ENCODE results near the gene UTF1.

The UTF1 gene

DNA sequence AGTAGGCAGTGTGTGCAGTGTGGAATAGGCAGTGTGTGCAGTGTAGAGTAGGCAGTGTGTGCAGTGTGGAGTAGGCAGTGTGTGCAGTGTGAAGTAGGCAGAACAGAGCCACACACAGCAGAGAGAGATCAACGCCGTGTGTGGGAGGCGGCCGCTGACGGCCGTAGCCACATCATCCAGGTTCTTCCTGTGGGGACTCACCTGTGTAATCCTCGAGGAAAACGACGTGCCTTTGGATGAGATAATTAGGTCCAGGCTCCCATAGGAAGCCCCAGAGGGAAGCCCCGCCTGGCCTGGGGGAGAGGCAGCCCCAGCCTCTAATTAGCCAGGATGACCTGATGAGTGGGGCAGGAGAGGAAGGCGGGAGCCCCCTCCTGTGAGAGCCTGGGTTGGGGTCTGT is 44.6 kb upstream of the UTF1 start:
- TF ChIP-seq, protein P1, sequence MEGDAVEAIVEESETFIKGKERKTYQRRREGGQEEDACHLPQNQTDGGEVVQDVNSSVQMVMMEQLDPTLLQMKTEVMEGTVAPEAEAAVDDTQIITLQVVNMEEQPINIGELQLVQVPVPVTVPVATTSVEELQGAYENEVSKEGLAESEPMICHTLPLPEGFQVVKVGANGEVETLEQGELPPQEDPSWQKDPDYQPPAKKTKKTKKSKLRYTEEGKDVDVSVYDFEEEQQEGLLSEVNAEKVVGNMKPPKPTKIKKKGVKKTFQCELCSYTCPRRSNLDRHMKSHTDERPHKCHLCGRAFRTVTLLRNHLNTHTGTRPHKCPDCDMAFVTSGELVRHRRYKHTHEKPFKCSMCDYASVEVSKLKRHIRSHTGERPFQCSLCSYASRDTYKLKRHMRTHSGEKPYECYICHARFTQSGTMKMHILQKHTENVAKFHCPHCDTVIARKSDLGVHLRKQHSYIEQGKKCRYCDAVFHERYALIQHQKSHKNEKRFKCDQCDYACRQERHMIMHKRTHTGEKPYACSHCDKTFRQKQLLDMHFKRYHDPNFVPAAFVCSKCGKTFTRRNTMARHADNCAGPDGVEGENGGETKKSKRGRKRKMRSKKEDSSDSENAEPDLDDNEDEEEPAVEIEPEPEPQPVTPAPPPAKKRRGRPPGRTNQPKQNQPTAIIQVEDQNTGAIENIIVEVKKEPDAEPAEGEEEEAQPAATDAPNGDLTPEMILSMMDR (IDR thresholded peaks at IDR 0.05) = no peak

DNA sequence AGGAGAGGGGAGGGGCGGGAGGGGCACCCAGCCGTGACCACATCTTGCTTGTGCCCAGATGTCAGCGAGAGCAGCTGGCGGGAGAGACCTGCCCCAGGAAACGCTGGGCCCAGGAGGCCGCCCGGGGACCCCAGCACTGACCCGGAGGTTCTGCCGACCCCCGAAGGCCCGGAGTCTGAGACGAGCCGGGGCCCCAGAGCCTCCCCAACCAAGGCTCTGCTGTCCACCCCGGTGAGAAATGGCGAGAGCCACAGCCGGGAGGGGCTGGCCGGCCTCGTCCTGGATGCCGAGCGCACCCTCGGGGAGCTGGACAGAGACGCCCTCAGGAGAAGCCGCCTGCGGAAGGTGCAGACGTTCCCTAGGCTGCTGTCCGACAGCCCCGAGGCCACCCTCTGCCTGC is 44.1 kb upstream of the UTF1 start:
- TF ChIP-seq, protein P1 (IDR thresholded peaks at IDR 0.05) = no peak

DNA sequence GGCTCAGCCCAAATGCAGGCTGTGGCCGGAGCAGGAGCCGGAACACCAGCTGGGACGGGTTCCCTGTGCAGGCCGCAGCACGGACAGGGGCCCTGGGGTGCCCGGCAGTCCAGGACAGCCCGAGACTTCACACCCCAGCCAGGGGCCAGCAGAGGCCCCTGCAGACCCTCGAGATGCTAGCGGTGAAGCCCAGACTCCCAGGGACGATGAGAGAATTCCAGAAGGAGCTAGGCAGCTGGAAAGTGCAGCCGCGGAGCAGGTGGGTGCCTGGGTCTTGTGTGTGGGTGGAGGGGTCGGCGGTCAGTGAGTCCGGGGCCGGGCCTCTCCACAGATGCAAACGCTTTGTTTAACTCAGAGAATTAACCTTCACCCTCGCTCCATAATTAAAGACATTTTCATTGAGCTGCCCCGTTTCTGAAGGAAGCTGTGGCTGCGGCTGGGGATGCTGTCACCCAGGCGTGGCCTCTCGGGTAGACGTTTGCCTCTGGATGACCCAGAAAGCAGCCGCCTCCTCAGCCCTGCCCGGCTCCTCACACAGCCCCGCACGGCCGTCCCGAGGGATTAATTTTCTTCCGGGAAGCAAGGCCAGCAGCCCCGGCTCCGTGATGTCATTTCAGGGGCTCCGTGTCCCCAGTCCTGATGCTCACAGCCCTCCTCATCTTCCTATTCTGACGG is 43.5 kb upstream of the UTF1 start:
- TF ChIP-seq, protein P1 (IDR thresholded peaks at IDR 0.05) = no peak

DNA sequence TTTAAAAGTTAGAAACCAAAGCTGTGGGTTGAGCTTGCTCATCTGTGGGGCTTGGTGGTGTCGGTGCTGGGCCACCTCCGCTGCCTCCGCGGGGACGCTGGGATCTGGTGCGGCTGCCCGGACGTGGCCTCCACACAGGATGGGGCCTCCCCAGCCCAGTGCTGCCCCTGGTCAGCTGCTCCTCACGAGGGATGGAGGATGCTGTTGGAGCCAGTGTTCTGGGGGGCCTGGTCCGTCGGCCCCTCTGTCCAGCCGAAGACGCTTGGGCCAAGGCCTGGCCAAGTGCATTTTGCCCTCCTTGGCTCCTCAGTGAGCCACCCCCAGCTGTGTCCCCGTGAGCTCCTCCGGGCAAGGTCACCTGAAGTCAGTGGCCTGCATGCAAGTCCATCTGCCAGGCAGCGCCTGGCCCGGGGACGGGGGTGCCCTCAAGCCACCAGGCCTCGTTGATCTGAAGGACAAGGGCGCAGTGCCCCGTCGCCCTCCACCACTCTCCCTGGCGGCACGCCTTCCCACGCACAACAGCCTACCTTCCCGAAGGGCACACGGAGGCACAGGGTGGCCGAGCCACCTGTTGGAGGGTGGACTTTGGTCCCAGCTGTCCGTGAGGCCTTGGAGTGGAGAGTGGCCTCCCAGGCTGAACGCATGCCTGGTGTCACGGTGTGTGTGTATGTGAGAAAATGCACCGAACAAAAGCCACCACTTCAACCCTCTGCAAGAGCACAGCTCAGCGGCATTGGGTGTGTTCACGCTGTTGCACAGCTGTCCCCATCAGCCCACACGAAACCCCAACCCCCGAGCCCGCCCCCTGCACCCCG is 42.7 kb upstream of the UTF1 start:
- TF ChIP-seq, protein P1 (IDR thresholded peaks at IDR 0.05) = no peak

DNA sequence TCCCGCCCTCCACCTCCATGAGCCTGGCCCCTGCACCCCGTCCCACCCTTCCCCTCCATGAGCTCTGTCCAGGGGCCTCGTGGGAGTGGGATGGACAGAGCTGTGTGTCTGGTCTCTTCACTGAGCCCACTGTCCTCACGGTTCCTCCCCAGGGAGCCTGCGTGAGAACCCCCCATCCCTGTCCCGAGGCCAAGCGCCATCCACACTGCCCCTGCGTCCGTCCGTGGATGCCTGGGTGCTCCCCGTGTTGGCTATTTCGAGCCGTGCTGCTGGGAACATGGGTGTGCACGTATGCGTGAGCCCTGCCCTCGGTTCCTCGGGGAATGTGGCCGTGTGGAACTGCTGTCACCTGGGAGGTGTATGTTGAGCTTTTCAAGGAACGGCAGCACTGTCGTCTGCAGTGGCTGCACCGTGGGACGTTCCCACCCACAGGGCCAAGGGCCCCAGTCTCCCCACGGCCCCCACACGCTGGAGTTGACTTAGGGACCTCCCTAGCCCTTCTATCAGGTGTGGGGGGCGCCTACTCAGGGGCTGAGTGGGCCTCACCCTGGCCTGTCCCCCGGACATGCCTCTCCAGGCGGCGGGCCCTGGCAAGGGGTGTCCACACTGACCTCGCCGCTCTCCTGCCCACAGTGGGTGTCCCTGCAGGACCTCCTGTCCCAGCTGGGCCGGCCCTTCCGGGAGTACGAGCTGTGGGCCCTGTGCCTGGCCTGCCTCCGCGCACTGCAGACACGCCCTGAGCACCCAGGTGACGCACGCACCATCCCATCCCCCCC is 41.9 kb upstream of the UTF1 start:
- TF ChIP-seq, protein P1 (IDR thresholded peaks at IDR 0.05) = no peak

DNA sequence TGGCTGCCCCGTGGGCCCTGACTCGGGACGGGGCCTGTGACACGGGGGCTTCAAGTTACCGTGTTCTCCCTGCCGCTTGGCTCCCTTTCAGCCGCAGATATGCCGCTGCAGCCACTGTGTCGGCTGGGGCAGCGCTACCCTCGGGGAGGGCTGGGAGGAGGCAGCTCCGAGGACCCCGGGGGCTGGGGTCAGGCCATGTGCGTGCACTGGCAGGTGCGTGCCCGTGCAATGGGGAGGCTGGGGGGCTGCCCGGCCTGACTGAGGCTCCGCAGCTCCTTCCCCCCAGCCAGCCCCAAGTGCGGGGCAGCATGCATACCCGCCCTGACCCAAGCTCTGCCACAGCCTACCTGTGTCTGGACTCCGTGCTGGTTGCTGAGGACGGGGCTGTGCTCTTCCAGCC is 40.8 kb upstream of the UTF1 start:
- TF ChIP-seq, protein P1 (IDR thresholded peaks at IDR 0.05) = no peak

DNA sequence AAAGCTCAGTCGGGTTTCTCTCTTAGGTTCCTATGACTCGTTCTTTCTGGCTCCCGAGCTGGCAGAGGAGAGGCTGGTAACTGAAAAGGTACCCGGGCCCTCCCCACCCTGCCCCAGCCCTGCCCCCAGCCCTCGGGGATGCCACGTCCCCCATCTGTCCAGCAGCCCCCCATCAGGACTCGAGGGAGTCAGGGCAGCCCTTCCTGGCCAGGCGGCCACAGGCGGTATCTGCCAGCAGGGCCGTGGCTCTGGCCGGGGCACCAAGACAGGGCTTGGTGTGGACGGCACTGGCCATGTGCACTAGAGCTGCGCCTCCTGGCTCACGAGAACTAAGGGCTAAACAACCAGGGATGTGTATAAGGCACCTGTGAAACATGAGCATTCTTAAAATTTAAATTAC is 40.3 kb upstream of the UTF1 start:
- TF ChIP-seq, protein P1 (IDR thresholded peaks at IDR 0.05) = no peak
